H9 (cell line): ENCODE results near the gene SH3PXD2B. TPM values are rescaled to one million over a fixed set of nuclear protein-coding genes. Genes with fewer than 3 reads are reported as not detected.

Source experiments
- DNase-seq: peaks from one replicate; pipeline ENCODE4 v3.0.0-alpha.2; 2017
- H2AFZ ChIP-seq: one replicate; pipeline ENCODE4 v1.6.1; 2013; ENCODE audit warnings: mild to moderate bottlenecking, low read length, control low read depth, moderate library complexity
- H2AK5ac ChIP-seq: 2 replicates; pipeline ENCODE4 v1.6.1; 2013; ENCODE audit warnings: low read length, control low read depth, mixed read lengths; ENCODE audit not compliant: insufficient read length
- H2BK120ac ChIP-seq: one replicate; pipeline ENCODE4 v1.6.1; 2013; ENCODE audit warnings: low read depth, mild to moderate bottlenecking, low read length, control low read depth, inconsistent platforms; ENCODE audit not compliant: poor library complexity, severe bottlenecking
- H2BK12ac ChIP-seq: 2 replicates; pipeline ENCODE4 v1.6.1; 2013; ENCODE audit warnings: low read length, control low read depth, mixed read lengths, low read depth; ENCODE audit not compliant: insufficient read length
- H2BK15ac ChIP-seq: 2 replicates; pipeline ENCODE4 v1.6.1; 2013; ENCODE audit warnings: low read depth, low read length, control low read depth
- H2BK20ac ChIP-seq: one replicate; pipeline ENCODE4 v1.6.1; 2013; ENCODE audit warnings: low read depth, mild to moderate bottlenecking, low read length, control low read depth, inconsistent platforms; ENCODE audit not compliant: poor library complexity, severe bottlenecking
- H2BK5ac ChIP-seq: 2 replicates; pipeline ENCODE4 v1.6.1; 2013; ENCODE audit warnings: low read length, control low read depth, mixed read lengths; ENCODE audit not compliant: insufficient read length
- H3K14ac ChIP-seq: 2 replicates; pipeline ENCODE4 v1.6.1; 2013; ENCODE audit warnings: low read length, control low read depth; ENCODE audit not compliant: insufficient read depth
- H3K18ac ChIP-seq: 2 replicates; pipeline ENCODE4 v1.6.1; 2013; ENCODE audit warnings: low read depth, mild to moderate bottlenecking, mixed read lengths, low read length, control low read depth; ENCODE audit not compliant: insufficient read length
- H3K23ac ChIP-seq: 2 replicates; pipeline ENCODE4 v1.6.1; 2013; ENCODE audit warnings: low read length, control low read depth, mixed read lengths, low read depth; ENCODE audit not compliant: insufficient read length
- H3K23me2 ChIP-seq: 2 replicates; pipeline ENCODE4 v1.6.1; 2013; ENCODE audit warnings: low read depth, mild to moderate bottlenecking, mixed read lengths, low read length, control low read depth; ENCODE audit not compliant: insufficient read length, poor library complexity, severe bottlenecking
- H3K27ac ChIP-seq: 2 replicates; pipeline ENCODE4 v1.5.1; 2013; ENCODE audit warnings: low read length, control low read depth, mixed read lengths, low read depth; ENCODE audit not compliant: insufficient read length
- H3K27me3 ChIP-seq: 2 replicates; pipeline ENCODE4 v1.6.1; 2013; ENCODE audit warnings: low read length, control low read depth, inconsistent platforms; ENCODE audit not compliant: insufficient read depth
- H3K4ac ChIP-seq: 2 replicates; pipeline ENCODE4 v1.6.1; 2013; ENCODE audit warnings: low read depth, mild to moderate bottlenecking, control low read depth, inconsistent platforms, low read length, moderate library complexity
- H3K4me1 ChIP-seq: 2 replicates; pipeline ENCODE4 v1.6.1; 2013; ENCODE audit warnings: low read length, control low read depth, inconsistent platforms; ENCODE audit not compliant: insufficient read depth
- H3K4me2 ChIP-seq: 2 replicates; pipeline ENCODE4 v1.6.1; 2013; ENCODE audit warnings: low read length, control low read depth, mixed read lengths; ENCODE audit not compliant: insufficient read length, insufficient read depth
- H3K56ac ChIP-seq: 2 replicates; pipeline ENCODE4 v1.6.1; 2013; ENCODE audit warnings: low read depth, mild to moderate bottlenecking, mixed read lengths, low read length, control low read depth; ENCODE audit not compliant: insufficient read length
- H3K79me1 ChIP-seq: 2 replicates; pipeline ENCODE4 v1.6.1; 2013; ENCODE audit warnings: low read depth, mild to moderate bottlenecking, moderate library complexity, low read length, control low read depth, inconsistent platforms; ENCODE audit not compliant: insufficient read depth, poor library complexity, severe bottlenecking
- H3K79me2 ChIP-seq: 2 replicates; pipeline ENCODE4 v1.6.1; 2013; ENCODE audit warnings: low read length, control low read depth, inconsistent platforms; ENCODE audit not compliant: insufficient read depth
- H3K9ac ChIP-seq: 2 replicates; pipeline ENCODE4 v1.6.1; 2013; ENCODE audit warnings: low read length, control low read depth, mixed read lengths; ENCODE audit not compliant: insufficient read length; ENCODE audit errors: extremely low read depth
- H3K9me3 ChIP-seq: one replicate; pipeline ENCODE4 v1.6.1; 2013; ENCODE audit warnings: low read depth, low read length, inconsistent platforms; ENCODE audit not compliant: control insufficient read depth
- H3T11ph ChIP-seq: one replicate; pipeline ENCODE4 v1.6.1; 2013; ENCODE audit warnings: mild to moderate bottlenecking, low read length, control low read depth, inconsistent platforms
- H4K20me1 ChIP-seq: one replicate; pipeline ENCODE4 v1.6.1; 2013; ENCODE audit not compliant: control insufficient read depth, insufficient read length, insufficient read depth
- H4K5ac ChIP-seq: 2 replicates; pipeline ENCODE4 v1.6.1; 2013; ENCODE audit warnings: low read depth, mild to moderate bottlenecking, mixed read lengths, low read length, control low read depth; ENCODE audit not compliant: insufficient read length
- H4K8ac ChIP-seq: replicated peaks from 2 replicates; pipeline ENCODE4 v1.6.1; 2013; ENCODE audit warnings: low read length, control low read depth, mixed read lengths, low read depth; ENCODE audit not compliant: insufficient read length
- H4K91ac ChIP-seq: 2 replicates; pipeline ENCODE4 v1.6.1; 2013; ENCODE audit warnings: low read depth, mild to moderate bottlenecking, moderate library complexity, mixed read lengths, low read length, control low read depth; ENCODE audit not compliant: insufficient read length
- H3K27ac Mint-ChIP-seq, 3 experiments: 2 replicates in 2 of 3; 3 replicates in 1 of 3; pipeline ENCODE4 v1.8.0; 2020 to 2021; ENCODE audit warnings: mixed read lengths in 3 of 3, mild to moderate bottlenecking in 1 of 3, moderate library complexity in 1 of 3
- H3K27me3 Mint-ChIP-seq: 2 replicates; pipeline ENCODE4 v1.8.0; 2021; ENCODE audit warnings: low read depth, mild to moderate bottlenecking, moderate library complexity, mixed read lengths
- H3K36me3 Mint-ChIP-seq, 3 experiments: 2 replicates in 2 of 3; 3 replicates in 1 of 3; pipeline ENCODE4 v1.8.0; 2020 to 2021; ENCODE audit warnings: low read depth in 3 of 3, mixed read lengths in 3 of 3; ENCODE audit not compliant: insufficient read depth in 1 of 3
- H3K4me1 Mint-ChIP-seq, 2 experiments: 2 replicates each; pipeline ENCODE4 v1.8.0; 2020; ENCODE audit warnings: mixed read lengths in 2 of 2
- H3K4me3 Mint-ChIP-seq, 2 experiments: 2 replicates in 1 of 2; 3 replicates in 1 of 2; pipeline ENCODE4 v1.8.0; 2020 to 2021; ENCODE audit warnings: mild to moderate bottlenecking in 2 of 2, mixed read lengths in 2 of 2, moderate library complexity in 1 of 2
- H3K9me3 Mint-ChIP-seq, 2 experiments: 2 replicates in 1 of 2; 3 replicates in 1 of 2; pipeline ENCODE4 v1.8.0; 2020; ENCODE audit warnings: mild to moderate bottlenecking in 2 of 2, mixed read lengths in 2 of 2, moderate library complexity in 1 of 2
- WGBS: extraction: QIAGEN DNeasy Blood & Tissue Kit; methylation state at CpG from one replicate; pipeline ENCODE4 v1.1.7; 2013; ENCODE audit warnings: missing lambda C conversion rate, low lambda C conversion rate, mixed read lengths; ENCODE audit not compliant: insufficient read length; ENCODE audit errors: extremely low coverage; 5-methylcytosine and 5-hydroxymethylcytosine counted together
- total RNA-seq: library from RNA; stranded (reverse); gene quantifications from 2 replicates; pipeline ENCODE4 v1.2.1, GENCODE V29; 2021
- TF ChIP-seq, protein P1 (sequence below): fragments of 200-600 bp; sonication (generic); conservative IDR thresholded peaks from 3 replicates; pipeline ENCODE4 v1.8.0; 2021; ENCODE audit warnings: antibody characterized with exemption, mild to moderate bottlenecking

Gene SH3PXD2B
- total RNA-seq, 1 experiment from 2014 or later = 49.0 TPM

GRCh38 chr5:172315587-172316493 lies 138.5 kb downstream of the SH3PXD2B start:
- Histone ChIP-seq H3K9me3 (no peaks in the 10 kb centered on the region), H3K79me1 (no peaks in the 10 kb centered on the region), H3K18ac (no peak overlapping the region), H4K8ac (no peak overlapping the region), H3K4ac (no peak overlapping the region), H2BK12ac (no peak overlapping the region), H3K27me3 (no peaks in the 10 kb centered on the region), H3K79me2 (no peaks in the 10 kb centered on the region), H3K23me2 (no peaks in the 10 kb centered on the region), H3K23ac (no peak overlapping the region), H2BK5ac (no peak overlapping the region), H4K91ac (no peak overlapping the region), H3K9ac (no peak overlapping the region), H3K4me1 (no peaks in the 10 kb centered on the region), H2BK15ac (no peak overlapping the region), H3K4me2 (no peak overlapping the region), H3K56ac (no peak overlapping the region), H2AK5ac (no peak overlapping the region), H3K14ac (no peak overlapping the region), H4K5ac (no peak overlapping the region), H2BK120ac (no peak overlapping the region), H2AFZ (no peak overlapping the region), H2BK20ac (no peak overlapping the region), H3K27ac (no peak overlapping the region), H4K20me1 (no peaks in the 10 kb centered on the region), H3T11ph (no peak overlapping the region)
- H3K4me1 Mint-ChIP-seq = no peaks in the 10 kb centered on the region
- TF ChIP-seq, protein P1, sequence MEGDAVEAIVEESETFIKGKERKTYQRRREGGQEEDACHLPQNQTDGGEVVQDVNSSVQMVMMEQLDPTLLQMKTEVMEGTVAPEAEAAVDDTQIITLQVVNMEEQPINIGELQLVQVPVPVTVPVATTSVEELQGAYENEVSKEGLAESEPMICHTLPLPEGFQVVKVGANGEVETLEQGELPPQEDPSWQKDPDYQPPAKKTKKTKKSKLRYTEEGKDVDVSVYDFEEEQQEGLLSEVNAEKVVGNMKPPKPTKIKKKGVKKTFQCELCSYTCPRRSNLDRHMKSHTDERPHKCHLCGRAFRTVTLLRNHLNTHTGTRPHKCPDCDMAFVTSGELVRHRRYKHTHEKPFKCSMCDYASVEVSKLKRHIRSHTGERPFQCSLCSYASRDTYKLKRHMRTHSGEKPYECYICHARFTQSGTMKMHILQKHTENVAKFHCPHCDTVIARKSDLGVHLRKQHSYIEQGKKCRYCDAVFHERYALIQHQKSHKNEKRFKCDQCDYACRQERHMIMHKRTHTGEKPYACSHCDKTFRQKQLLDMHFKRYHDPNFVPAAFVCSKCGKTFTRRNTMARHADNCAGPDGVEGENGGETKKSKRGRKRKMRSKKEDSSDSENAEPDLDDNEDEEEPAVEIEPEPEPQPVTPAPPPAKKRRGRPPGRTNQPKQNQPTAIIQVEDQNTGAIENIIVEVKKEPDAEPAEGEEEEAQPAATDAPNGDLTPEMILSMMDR = no peak
- no CpG with 5 or more reads among the region's 11 CpGs for WGBS
- H3K27ac Mint-ChIP-seq = no peak overlapping the region
- DNase-seq = no peak
- H3K27me3 Mint-ChIP-seq = peaks cover 8% of the 10 kb centered on the region; the same call in 1 of the 2 replicates
- H3K9me3 Mint-ChIP-seq = peaks cover 0 to 2% of the 10 kb centered on the region in 2 experiments; a peak in 1 of 5 replicates
- H3K4me3 Mint-ChIP-seq = no peak overlapping the region
- H3K36me3 Mint-ChIP-seq = no peaks in the 10 kb centered on the region
